A673 (cell line): ENCODE results near the gene SCUBE1.

Experiments
- EZH2 ChIP-seq: fragments of 200-600 bp; sonication (generic); IDR thresholded peaks from 2 replicates; pipeline ENCODE4 v1.6.1; 2017; ENCODE audit warnings: borderline replicate concordance, low read depth, mild to moderate bottlenecking, mixed read lengths, antibody characterized with exemption, low read length; ENCODE audit not compliant: poor library complexity, severe bottlenecking
- TF ChIP-seq, protein P1 (sequence below): fragments of 300-800, 200-600 bp; sonication (generic); conservative IDR thresholded peaks from 2 replicates; pipeline ENCODE4 v1.5.1; 2017; ENCODE audit warnings: low read depth, mild to moderate bottlenecking, antibody characterized with exemption, low read length, moderate library complexity, mixed read lengths

DNA sequence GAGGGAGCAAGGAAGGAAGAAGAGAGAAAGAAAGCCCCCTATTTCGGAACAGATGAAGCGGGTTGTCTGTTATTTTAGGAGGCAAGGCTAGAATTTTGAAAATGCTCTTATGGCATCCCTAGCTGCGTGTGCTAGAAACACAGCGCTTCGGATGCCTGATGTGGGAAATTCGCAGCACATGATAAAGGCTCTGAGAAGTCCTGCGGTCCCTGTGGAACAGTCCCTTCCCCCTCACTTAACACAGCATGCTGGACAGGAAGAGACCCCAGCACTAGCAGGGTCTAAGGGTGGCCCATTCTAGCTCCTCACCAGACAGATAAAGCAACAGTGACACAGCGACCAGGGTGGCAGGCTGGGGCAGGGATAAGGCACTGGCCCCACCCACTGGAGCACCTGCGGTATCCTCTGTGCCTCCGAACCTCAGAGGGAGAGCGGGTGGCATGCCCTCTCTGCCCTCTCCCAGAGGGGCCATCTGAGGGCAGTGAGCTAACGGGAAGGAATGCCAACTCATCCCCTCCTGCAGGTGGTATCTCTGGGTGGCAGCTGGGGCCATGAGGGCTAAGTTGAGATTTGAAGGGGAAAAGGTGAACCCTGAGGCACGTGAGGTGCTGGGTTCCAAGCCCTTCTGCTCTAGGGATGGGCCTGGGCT is 75.7 kb downstream of the SCUBE1 start:
- TF ChIP-seq, protein P1, sequence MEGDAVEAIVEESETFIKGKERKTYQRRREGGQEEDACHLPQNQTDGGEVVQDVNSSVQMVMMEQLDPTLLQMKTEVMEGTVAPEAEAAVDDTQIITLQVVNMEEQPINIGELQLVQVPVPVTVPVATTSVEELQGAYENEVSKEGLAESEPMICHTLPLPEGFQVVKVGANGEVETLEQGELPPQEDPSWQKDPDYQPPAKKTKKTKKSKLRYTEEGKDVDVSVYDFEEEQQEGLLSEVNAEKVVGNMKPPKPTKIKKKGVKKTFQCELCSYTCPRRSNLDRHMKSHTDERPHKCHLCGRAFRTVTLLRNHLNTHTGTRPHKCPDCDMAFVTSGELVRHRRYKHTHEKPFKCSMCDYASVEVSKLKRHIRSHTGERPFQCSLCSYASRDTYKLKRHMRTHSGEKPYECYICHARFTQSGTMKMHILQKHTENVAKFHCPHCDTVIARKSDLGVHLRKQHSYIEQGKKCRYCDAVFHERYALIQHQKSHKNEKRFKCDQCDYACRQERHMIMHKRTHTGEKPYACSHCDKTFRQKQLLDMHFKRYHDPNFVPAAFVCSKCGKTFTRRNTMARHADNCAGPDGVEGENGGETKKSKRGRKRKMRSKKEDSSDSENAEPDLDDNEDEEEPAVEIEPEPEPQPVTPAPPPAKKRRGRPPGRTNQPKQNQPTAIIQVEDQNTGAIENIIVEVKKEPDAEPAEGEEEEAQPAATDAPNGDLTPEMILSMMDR, result no peak
- TF ChIP-seq EZH2, result no peak
